ENCODE measurements around the gene DOC2B. TPM values are rescaled to one million over a fixed set of nuclear protein-coding genes. Genes with fewer than 3 reads are reported as not detected.
A peak's percentile ranks its signal among the peaks of the same experiment; 100 is the strongest.
"Not testable (repeated sequence)": the region's sequence is repeated elsewhere in the genome, so short reads cannot be mapped to it uniquely, and the experiment has no call there.

Gene DOC2B
- total RNA-seq, 4 donors from 2014 or later: 10.4 to 18.0 (median 14.6) TPM

DNA sequence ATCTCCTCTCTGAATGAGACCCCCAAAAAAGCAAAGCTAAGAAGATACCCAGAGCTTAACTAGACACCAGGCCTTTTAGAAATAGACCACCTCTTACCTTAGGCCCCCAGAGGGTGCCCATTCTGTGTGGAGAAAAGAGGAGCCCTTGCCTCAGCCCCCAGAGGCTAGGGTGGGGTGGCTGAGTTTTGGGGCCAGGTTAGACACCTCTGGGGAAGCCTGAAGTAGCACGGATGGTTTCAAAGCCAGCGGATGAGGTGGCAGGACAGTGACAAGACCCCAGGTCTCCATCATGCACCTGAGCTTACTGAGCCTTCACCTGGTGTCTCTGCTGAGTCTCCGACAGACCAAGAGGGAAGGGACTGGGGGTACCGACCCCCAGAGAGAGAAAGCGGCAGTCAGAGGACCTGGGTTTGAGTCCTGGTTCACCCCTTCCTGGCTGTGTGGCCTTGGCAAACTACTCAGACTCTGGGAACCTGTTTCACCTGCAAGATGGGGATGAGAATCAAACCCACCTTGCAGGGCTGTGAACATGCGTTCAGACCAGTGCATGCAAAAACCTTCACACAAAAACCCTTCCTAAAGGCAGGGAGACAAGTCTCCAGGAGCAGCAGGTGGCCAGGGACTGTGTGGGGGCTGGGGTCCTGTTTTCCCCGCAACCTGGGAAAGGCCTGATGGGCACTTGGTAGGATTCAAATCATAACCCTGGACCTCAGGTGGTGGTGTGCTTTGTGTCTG is 36.3 kb downstream of the DOC2B start:
- peaks cover 3 to 13% (median 8%) of the 10 kb centered on the region in 4 donors for H3K4me1 ChIP-seq
- H3K27ac ChIP-seq (replicated peaks in 1 of 4): no peak overlapping the region
- no peaks in the 10 kb centered on the region for H3K9me3 ChIP-seq
- intact Hi-C loops (cut with DNase I): loop anchor here (5.0 kb wide), 1 partner anchor 242 kb away; no protein-coding TSS in a partner anchor
- peaks cover 0 to 6% (median 0%) of the 10 kb centered on the region in 4 donors for H3K27me3 ChIP-seq
- WGBS: 88% methylated on average over 7 of the region's 7 CpGs
- H3K4me3 ChIP-seq: no peak overlapping the region
- peaks cover 0 to 6% (median 2%) of the 10 kb centered on the region in 4 donors for H3K36me3 ChIP-seq
- DNase-seq (ENCODE audit: extremely low spot score): no peak
- TF ChIP-seq POLR2A (IDR thresholded peaks at IDR 0.05; ENCODE audit: low read depth) (no peak), EP300 (IDR thresholded peaks at IDR 0.05) (no peak), POLR2AphosphoS5 (IDR thresholded peaks at IDR 0.05) (no peak), CTCF (IDR thresholded peaks at IDR 0.05) (no peak)

GRCh38 chr17:143785-144281 is 37.6 kb downstream of the DOC2B start:
- H3K9me3 ChIP-seq: no peaks in the 10 kb centered on the region
- H3K27me3 ChIP-seq: peaks cover 0 to 11% (median 0%) of the 10 kb centered on the region in 4 donors
- intact Hi-C loops (cut with DNase I): no loop called here
- 3% methylated on average over 14 of the region's 44 CpGs for WGBS
- peak; percentile 90 to 97 (median 94) for TF ChIP-seq CTCF (IDR thresholded peaks at IDR 0.05)
- TF ChIP-seq POLR2A (IDR thresholded peaks at IDR 0.05; ENCODE audit: low read depth): no peak
- peak; percentile 12 to 59 for TF ChIP-seq POLR2AphosphoS5 (IDR thresholded peaks at IDR 0.05)
- peaks cover 3 to 13% (median 8%) of the 10 kb centered on the region in 4 donors for H3K4me1 ChIP-seq
- peak overlapping the region in 1 of 4 donors; percentile 10 for H3K27ac ChIP-seq (replicated peaks in 1 of 4)
- H3K4me3 ChIP-seq: peak overlapping the region in 1 of 4 donors; percentile 26
- DNase-seq (ENCODE audit: extremely low spot score): peak; percentile 94
- H3K36me3 ChIP-seq: peaks cover 0 to 6% (median 2%) of the 10 kb centered on the region in 4 donors

GRCh38 chr17:142876-143784 is 38.3 kb downstream of the DOC2B start:
- no peak overlapping the region for H3K4me3 ChIP-seq
- peaks cover 0 to 11% (median 0%) of the 10 kb centered on the region in 4 donors for H3K27me3 ChIP-seq
- no peaks in the 10 kb centered on the region for H3K9me3 ChIP-seq
- DNase-seq (ENCODE audit: extremely low spot score): no peak
- 77% methylated on average over 23 of the region's 23 CpGs for WGBS
- H3K27ac ChIP-seq (replicated peaks in 1 of 4): no peak overlapping the region
- H3K36me3 ChIP-seq: peaks cover 0 to 4% (median 2%) of the 10 kb centered on the region in 4 donors
- intact Hi-C loops (cut with DNase I): no loop called here
- H3K4me1 ChIP-seq: peaks cover 3 to 13% (median 8%) of the 10 kb centered on the region in 4 donors
- TF ChIP-seq POLR2A (IDR thresholded peaks at IDR 0.05; ENCODE audit: low read depth) (no peak), EP300 (IDR thresholded peaks at IDR 0.05) (no peak), CTCF (IDR thresholded peaks at IDR 0.05) (no peak), POLR2AphosphoS5 (IDR thresholded peaks at IDR 0.05) (no peak)

- Histone ChIP-seq H3K27ac (replicated peaks in 1 of 4) (no peak overlapping the region), H3K9me3 (no peaks in the 10 kb centered on the region), H3K4me1 (peaks cover 3 to 13% (median 8%) of the 10 kb centered on the region in 4 donors), H3K4me3 (no peak overlapping the region), H3K27me3 (peaks cover 0 to 11% (median 0%) of the 10 kb centered on the region in 4 donors), H3K36me3 (no peaks in the 10 kb centered on the region)
- intact Hi-C loops (cut with DNase I): no loop called here
- WGBS: 89% methylated on average over 23 of the region's 23 CpGs
- DNase-seq (ENCODE audit: extremely low spot score): no peak
- TF ChIP-seq POLR2A (IDR thresholded peaks at IDR 0.05; ENCODE audit: low read depth) (no peak), EP300 (IDR thresholded peaks at IDR 0.05) (no peak), CTCF (IDR thresholded peaks at IDR 0.05) (no peak)
These were observed 39.3 kb downstream of the DOC2B start for GRCh38 chr17:142102-142661.

DNA sequence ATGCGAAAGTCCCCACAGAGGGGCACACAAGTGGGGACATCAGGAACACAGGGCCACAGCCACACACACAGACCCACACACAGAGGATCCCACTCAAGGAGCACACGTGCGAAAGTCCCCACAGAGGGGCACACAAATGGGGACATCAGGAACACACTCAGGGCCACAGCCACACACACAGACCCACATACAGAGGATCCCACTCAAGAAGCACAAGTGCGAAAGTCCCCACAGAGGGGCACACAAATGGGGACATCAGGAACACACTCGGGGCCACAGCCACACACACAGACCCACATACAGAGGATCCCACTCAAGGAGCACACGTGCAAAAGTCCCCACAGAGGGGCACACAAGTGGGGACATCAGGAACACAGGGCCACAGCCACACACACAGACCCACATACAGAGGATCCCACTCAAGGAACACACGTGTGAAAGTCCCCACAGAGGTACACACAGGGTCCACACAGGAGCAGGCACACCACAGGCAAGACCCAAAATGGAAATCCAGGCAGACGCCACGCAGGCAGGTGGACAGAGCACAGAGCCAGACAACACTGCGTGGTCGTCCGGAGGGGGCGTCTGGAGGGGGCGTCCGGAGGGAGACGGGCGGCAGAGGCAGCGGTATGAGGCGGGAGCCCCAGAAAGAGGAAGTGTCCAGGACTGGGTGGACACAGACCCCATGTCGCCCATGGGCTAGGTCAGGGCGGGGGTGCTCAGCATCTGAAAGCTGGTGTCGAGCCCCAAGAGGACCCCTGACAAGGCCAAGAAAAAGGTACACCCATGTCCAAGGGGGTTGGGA is 41.8 kb downstream of the DOC2B start:
- WGBS: 88% methylated on average over 3 of the region's 22 CpGs
- DNase-seq (ENCODE audit: extremely low spot score): not testable (repeated sequence)

DNA sequence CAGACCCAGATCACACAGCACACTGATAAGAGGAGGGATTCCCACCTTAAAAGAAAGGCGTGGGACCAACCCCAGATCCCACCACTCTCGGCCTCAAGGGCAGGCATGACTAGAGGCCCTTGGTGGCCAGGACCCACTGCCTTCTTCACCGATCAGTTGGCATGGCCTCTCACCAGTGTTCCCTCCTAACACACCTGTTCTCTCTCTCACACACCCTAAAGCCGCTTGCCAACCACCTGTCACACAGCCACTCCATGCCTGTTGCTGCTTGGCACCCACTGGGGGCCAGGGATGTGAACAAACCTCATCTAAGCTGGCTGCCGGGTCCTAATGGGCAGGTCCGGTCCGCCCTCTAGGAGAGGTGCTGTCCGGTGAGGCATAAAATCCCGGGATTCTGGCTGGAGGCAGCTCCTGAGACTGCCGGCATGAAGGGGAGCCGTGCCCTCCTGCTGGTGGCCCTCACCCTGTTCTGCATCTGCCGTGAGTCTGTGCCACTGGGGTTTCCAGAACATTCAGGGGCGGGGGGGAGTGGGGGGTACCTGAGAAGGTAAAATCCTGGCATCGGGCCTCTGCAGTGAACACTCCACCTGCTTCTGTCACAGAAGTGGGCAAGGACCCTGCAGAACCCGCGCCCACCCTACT is 44.2 kb downstream of the DOC2B start, which contains the start of gene SCGB1C2:
TSS of gene SCGB1C2 (plus strand) at position 404 of the 642 bp plus-strand sequence. CDS start at position 426, 22 bp downstream.
- H3K27ac ChIP-seq (replicated peaks in 1 of 4); H3K36me3 ChIP-seq; DNase-seq (ENCODE audit: extremely low spot score); H3K4me3 ChIP-seq; H3K27me3 ChIP-seq; H3K9me3 ChIP-seq; H3K4me1 ChIP-seq; intact Hi-C loops (cut with DNase I): not testable (repeated sequence)
- WGBS: no CpG with 5 or more reads among the region's 16 CpGs

More for the DNA sequence above, 41.8 kb downstream of the DOC2B start:
- H3K9me3 ChIP-seq; H3K36me3 ChIP-seq; intact Hi-C loops (cut with DNase I); H3K4me3 ChIP-seq; H3K27ac ChIP-seq (replicated peaks in 1 of 4): not testable (repeated sequence)
- peaks cover 0 to 11% (median 0%) of the 10 kb centered on the region in 4 donors for H3K27me3 ChIP-seq
- H3K4me1 ChIP-seq: peaks cover 3 to 12% (median 8%) of the 10 kb centered on the region in 4 donors

Measured in esophagus muscularis mucosa (tissue), 4 donors.